Stimulated activated CD8-positive, alpha-beta memory T cell treated with anti-CD3 and anti-CD28 coated beads, Interleukin-12 subunit alpha, Interleukin-12 subunit beta, amount 100 ng/mL, for 24 hours (primary cell): ENCODE data around the gene TMEM63B.
A peak's percentile ranks its signal among the peaks of the same experiment; 100 is the strongest.
"Not testable (repeated sequence)": the region's sequence is repeated elsewhere in the genome, so short reads cannot be mapped to it uniquely, and the experiment has no call there.

ENCODE experiments used
- DNase-seq: peaks from one replicate; pipeline ENCODE4 v3.0.0-alpha.2; 2020; ENCODE audit errors: extremely low read depth

The TMEM63B gene

DNA sequence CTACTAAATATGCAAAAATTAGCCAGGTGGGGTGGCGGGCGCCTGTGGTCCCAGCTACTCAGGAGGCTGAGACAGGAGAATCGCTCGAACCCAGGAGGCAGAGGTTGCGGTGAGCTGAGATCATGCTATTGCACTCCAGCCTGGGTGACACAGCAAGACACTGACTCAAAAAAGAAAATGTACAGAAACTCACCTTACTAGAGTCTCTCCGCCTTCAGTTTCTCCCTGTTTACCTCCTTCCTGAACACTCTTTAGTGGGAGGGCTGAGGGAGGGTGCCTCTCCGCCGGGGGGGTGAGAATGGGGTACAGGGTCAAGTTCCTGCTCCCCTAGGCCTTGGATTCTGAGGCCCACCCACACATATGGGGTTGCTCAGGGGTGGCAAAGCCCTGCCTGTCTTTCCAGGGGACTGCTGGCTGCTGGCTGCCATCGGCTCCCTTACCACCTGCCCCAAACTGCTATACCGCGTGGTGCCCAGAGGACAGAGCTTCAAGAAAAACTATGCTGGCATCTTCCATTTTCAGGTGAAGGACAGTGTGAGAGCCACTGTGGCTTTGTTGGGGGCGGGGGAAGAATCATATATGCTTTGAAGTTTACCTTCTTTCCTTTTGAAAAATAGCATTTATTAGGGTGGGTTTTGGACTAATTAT lies 44.7 kb downstream of the TMEM63B start:
- DNase-seq, result no peak

DNA sequence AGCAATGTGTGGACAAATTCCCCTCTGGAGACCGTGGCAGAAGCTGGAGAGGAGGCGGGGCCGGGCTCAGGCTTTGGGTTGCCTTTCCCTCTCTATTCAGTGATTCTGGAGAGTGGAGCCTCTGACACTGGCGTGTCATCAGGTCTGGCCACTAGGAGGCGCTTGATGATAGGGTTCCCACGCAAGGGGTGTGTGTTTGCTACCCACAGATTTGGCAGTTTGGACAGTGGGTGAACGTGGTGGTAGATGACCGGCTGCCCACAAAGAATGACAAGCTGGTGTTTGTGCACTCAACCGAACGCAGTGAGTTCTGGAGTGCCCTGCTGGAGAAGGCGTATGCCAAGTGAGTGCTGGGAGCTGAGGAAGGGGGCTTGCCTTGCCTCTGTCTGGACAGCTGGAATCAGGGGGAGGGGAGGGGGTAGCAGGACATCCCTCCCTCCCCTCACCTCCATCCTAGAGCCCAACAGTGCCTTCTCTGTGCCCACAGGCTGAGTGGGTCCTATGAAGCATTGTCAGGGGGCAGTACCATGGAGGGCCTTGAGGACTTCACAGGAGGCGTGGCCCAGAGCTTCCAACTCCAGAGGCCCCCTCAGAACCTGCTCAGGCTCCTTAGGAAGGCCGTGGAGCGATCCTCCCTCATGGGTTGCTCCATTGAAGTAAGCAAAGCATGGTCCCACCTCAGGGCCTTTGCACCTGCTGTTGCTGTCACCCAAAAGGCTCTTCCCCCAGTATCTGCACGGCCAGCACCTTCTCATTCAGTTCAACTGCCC lies 45.6 kb downstream of the TMEM63B start:
- DNase-seq, result peak; percentile 33

DNA sequence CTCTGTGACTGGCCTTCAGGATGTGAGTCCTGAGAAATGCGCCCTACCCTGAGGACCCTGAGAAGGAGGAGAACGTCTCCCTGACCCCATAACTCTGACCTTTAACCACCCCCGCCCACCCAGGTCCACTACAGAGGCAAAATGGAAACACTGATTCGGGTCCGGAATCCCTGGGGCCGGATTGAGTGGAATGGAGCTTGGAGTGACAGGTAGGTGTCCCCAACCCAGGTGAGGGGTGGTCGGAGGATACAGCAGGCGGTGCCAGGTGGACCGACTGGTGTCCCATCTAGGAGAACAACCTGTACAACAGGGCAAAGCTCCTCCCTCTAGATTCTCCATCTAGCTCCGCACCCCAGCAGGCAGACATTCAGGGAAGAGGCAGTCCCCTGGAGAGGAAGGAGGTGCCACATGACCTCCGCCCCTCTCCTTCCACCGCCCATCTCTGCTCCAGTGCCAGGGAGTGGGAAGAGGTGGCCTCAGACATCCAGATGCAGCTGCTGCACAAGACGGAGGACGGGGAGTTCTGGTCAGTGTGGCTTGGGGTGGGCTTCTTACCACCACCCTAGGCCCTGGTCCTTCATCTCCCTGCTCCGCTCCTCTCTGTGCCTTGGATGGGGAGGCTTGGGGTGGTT lies 48.9 kb downstream of the TMEM63B start:
- DNase-seq, result no peak

DNA sequence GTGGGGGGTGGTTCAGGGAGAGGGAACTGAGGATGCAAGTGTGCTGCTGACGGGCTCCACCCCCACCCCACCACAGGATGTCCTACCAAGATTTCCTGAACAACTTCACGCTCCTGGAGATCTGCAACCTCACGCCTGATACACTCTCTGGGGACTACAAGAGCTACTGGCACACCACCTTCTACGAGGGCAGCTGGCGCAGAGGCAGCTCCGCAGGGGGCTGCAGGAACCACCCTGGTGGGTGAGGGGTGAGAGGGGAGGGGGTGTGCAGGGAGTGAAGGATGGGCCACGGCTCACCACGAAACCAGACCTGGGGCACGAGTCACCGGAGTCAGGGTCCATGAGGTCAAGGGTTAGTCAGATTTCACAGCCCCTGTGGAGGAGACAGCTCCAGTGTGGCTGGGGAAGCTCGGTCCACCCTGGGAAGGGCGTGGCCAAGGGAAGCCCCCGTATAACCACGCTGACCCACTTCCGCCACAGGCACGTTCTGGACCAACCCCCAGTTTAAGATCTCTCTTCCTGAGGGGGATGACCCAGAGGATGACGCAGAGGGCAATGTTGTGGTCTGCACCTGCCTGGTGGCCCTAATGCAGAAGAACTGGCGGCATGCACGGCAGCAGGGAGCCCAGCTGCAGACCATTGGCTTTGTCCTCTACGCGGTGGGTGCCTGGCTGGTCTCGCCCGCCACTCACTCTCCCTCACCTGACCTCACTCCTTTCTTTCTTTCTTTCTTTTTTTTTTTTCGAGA lies 49.6 kb downstream of the TMEM63B start:
- no peak for DNase-seq

DNA sequence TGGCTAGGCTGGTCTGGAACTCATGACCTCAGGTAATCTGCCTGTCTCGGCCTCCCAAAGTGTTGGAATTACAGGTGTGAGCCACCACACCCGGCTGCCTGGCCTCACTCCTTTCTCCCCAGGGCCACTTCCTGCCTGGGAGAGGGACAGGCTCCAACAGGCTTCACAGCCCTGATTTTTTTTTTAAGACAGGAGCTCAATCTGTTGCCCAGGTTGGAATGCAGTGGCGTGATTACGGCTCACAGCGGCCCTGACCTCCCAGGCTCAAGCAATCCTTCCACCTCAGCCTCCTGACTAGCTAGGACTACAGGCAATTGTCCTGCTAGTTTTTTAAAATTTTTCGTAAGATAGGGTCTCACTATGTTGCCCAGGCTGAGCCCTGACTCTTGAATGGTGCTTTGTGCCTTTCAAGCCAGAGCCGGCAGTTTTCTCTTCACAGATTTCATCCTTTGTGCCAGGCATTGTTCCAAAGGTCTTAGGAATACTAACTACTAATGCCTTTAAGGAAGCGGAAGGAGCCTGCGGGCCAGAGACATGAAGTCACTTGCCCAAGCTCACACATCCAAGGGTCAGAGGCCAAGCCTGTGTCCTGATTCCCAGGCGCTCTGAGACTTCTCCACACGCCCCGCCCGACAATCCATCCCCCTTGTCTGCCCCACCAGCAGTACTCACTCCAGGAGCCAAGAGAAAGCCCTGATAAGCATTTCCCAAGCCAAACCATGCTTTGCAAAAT lies 50.5 kb downstream of the TMEM63B start:
- DNase-seq, result no peak

DNA sequence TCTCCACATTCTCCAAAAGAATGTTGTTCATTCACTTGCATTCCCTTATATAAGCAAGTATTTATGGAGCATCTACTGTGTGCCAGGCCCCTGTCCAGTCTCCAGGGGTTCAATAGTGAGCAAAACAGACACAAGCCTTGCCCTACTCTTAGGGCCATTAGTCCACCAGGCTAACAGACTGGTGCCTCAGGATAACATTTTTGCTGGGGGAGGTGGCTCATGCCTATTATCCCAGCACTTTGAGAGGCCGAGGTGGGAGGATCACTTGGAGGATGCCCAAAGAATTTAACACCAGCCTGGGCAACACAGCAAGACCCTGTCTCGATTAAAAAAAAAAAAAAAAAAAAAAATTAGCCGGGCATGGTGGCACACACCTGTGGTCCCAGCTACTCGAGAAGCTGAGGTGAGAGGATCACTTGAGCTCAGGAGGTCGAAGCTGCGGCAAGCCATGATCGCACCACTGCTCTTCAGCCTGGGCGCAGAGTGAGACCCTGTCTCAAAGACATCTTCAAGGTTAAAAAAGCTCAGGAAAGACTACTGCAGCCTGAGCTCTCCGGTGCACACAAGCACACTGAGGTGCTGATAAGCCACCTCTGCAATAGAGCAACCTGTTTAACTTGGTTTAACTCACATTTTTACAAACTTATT lies 51.2 kb downstream of the TMEM63B start:
- DNase-seq, result no peak

DNA sequence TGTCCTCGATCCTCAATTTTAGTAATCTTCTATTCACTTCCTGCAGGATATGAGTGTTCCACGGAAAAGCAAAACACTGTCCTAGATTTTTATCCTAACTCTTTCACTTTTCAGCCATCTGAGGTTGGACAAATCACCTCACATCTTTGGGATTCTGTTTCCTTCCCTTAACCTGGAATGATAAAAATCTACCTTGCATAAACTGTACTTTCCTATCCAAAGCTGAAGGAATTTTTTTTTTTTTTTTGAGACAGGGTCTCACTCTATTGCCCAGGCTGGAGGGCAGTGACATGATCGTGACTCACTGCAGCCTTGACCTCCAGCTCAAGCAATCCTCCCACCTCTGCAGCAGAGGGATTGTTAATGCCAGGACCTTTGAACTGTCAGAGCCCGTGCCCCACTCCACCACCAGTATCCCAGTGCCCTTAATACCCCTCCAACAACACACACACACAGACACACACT lies 51.8 kb downstream of the TMEM63B start:
- DNase-seq, result no peak

DNA sequence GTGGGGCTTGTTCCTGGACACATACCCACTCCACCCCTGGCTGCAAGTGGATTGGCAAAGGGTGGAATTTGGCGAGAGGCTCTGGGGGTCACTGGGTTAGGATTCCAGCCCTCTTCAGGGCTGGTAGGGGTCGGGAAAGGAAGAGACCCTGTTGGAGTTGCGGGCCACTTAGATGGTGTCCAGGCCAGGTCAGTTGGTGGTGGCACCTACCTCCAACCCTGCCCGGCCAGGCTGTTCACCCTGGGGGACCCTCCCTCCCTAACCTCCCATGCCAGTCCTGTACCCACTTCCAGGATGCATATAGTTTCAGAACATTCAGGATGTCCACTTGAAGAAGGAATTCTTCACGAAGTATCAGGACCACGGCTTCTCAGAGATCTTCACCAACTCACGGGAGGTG lies 52.3 kb downstream of the TMEM63B start:
- DNase-seq, result no peak

DNA sequence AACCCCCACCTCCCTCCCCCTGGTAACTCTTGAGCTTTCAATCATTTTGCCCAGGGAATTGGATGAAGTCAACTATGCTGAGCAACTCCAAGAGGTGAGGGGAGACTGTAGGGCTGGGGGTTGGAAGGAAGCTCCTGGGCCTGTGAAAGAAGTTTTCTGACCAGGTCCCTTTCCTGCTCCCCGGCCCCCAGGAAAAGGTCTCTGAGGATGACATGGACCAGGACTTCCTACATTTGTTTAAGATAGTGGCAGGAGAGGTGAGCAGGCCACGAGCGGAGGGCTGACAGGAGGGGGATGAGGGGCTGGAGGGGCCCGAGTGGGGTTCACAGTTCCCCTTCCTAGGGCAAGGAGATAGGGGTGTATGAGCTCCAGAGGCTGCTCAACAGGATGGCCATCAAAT lies 53.1 kb downstream of the TMEM63B start:
- DNase-seq, result no peak

DNA sequence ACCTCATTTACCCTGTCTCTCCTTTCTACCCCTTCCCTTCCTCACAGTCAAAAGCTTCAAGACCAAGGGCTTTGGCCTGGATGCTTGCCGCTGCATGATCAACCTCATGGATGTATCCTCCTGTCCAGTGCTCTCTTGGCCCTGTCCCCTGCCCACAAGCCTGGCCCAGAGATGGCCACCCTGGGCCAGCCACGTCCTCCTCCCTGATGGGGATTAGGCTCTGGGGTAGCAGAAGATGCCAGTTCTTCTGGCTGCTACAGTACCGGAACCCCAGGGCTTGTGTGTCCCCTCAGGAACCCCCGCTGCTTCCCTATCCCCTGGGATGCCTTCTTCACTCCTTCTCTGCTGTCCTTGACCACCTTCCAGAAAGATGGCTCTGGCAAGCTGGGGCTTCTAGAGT lies 53.5 kb downstream of the TMEM63B start:
- no peak for DNase-seq

DNA sequence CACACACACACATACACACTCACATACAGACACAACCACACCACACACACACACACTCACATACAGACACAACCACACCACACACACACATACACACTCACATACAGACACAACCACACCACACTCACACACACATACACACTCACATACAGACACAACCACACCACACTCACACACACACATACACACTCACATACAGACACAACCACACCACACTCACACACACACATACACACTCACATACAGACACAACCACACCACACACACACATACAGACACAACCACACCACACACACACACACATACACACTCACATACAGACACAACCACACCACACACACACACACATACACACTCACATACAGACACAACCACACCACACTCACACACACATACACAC lies 54.4 kb downstream of the TMEM63B start:
- DNase-seq, result not testable (repeated sequence)

DNA sequence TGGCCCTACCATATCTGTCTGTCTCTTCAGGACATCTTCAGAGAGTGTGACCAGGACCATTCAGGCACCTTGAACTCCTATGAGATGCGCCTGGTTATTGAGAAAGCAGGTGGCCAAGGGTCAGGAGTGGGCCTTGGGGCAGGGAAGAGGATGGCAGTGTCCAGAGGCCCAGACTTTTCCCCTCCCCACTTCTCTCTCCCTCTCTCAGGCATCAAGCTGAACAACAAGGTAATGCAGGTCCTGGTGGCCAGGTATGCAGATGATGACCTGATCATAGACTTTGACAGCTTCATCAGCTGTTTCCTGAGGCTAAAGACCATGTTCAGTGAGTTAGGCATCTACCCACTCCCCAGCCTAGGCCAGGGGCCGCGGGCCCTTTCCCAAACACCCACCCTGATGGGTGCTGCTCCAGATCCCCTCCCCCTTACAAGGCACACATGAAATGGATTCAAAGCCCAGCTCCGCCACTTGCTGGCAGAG lies 55.6 kb downstream of the TMEM63B start:
- no peak for DNase-seq

DNA sequence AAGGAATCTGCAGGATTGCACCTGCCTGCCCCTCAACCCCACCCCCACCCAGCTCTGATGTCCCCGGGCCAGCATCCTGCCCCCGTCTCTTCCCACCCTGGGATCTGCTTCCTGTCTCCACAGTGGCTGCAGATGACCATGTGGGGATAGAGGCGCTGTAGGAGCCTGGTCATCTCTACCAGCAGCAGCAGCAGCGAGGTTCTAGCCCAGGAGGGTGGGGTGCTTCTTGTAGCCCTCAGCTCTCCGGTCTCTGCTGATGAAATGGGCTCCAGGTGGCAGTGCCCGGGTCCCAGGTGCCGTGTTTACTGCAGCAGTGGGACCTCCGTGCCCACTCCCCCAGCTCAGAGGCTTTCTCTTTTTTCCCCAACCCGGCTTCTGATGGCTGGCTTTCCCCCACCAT lies 56.4 kb downstream of the TMEM63B start:
- DNase-seq, result no peak

DNA sequence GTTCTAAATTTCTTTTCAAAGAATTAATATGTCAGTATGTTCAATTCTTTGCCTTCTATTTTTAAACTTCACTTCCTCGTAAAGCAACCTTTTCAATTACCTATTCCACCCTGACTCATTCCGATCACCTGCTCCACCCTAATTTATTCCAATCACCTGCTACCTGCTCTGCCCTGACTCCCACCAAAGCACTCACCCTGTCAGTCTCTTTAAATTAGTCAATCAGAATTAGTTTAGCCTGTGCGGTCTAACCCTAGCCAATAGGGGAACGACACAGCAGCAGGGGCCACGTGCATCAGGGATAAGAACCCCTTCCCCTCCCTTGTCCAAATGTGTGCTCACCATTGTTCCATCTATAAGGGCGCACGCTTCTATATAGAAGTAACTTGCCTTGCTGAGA lies 58.0 kb downstream of the TMEM63B start:
- DNase-seq, result not testable (repeated sequence)

DNA sequence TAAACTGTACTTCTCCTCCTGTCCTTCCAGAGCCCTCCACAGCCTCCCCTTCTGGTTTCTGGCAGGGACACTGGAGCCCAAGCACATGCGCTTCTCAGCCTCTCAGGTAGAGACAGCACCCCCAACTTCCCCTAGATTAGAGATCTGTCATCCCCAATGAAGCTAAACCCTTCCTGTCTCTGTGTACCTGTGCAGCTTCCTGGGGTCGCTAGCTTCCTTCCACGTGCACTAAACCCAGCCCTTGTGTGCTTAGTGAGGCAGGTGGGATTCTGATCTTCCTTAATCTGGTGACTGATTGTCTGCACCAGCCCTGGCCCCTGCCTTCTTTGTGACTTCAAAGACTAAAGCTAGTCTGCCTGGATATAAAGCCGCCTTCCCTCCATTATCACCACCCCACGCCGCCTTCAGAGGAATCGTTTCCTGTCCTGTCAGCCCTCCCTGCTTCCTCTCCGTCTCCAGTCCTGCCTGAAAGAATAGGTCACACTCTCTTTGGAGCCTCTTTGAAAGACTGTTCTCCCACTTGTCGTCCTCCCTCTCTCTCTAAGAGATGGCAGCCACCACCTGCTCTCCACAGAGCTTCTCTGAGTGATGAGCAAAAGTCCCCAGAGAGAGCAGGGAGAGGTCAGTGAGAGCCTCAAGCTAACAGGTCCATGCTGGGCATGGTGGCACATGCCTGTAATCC lies 58.7 kb downstream of the TMEM63B start:
- no peak for DNase-seq

DNA sequence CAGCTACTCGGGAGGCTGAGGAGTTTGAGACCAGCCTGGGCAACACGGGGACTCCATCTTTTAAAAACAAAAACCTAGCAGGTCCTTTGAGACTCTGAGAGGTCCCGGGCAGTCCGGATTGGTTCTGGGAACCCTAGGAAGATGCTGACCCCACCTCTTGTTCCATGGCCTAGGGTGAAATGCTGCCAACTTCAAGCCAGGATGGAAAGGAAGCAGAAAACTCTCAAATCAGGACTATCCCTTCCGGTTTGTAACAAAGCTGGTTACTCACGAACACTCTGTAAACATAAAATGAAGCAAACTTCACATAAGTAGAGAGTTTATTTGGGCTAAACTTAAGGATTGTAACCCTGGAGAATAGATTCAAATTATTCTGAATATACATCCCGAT lies 59.3 kb downstream of the TMEM63B start:
- DNase-seq, result no peak

DNA sequence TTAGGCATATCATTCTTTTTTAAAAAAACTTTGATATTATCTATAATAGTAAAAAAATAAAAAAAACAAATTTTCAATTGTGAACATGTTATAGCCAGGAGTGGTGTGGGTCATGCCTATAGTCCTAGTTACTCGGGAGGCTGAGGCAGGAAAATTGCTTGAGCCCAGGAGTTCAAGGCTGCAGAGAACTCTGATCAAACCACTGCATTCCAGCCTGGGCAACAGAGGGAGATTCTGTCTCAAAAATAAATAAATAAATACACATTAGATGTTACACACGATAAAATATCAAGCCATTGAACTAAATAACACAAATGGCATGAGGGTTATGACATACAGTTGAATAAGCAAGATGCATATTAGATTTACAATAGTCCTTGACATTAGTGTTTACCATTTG lies 61.5 kb downstream of the TMEM63B start:
- DNase-seq, result no peak

DNA sequence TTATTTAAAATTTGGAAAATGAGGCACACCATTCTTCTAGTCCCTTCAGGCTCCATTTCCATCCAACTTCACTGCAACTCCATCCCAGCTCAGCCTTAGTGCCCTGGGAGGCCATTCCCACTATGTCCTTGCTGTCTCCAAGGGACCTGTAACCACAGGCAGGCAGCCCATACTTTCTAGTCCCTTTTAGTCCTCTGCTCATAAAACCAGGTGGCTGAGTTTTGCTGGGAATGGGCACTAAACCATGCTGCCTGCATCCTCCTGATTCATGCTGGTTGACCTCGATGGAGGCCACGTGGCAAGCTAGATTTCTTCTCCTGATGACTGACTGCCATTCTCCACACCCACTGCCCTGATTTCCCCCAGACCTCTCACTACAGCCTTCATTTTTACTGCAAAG lies 61.9 kb downstream of the TMEM63B start:
- DNase-seq, result no peak

DNA sequence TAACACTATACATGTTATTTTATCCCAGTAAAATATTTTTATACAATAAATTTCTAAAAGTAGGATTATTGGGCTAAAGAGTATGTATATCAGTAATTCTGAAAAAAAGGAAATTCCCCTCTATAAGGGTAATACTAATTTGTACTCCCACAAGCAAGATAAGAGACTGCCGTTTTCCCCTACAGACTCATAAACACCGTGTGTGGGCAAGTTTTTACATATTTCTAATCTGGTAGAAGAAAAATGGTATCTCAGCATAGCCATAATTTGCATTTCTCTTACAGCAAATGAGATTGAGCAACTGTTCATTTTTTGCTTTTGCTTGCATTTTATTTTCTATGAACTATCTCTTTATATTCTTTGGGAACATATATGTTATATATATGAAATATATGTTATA lies 63.4 kb downstream of the TMEM63B start:
- DNase-seq, result no peak

DNA sequence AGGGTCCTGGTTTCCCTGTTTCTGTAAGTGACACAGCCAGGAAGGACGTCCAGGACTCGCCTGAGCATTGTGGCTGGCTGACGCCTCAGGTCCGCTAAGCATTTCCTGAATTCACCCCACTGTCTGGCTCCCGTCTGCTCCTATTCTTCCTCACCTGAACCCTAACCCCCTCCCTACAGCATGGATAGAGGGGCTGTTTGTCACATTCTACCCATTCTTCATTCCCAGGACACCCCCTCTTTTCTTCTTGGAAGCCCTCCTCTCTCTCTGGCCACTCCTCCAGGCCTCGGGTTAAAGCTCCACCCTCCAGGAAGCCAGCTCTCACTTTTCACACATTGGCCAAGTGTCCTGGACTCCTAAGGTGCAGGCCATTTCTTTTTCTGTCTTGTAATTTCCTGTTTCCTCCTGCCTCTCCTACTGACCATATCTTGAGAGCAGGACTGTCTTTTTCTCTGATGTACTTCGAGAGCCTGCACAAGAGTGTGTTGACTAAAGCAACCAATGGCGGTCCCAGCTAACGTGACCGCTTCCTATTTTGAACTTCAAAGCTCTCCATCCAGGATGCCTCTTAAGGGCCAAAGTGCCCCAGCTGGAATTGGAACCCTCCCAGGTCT lies 65.2 kb downstream of the TMEM63B start:
- no peak for DNase-seq
